Measurements from ENCODE around the gene DUSP7.

DUSP7 gene

GRCh38 chr3:52056521-52056967 is at the start of gene DUSP7:
TSS of gene DUSP7 (minus strand) at chr3:52056571. CDS start at chr3:52056366, 205 bp downstream.
- Histone ChIP-seq H3K4me3 (ENCODE audit: low read length in 2 of 2) (peak within 1 kb of the TSS; percentile 90 to 97), H3K4me1 (ENCODE audit: control insufficient read depth, insufficient read depth, low read length) (peaks cover 54% of the 10 kb centered on the region), H3K27me3 (ENCODE audit: control insufficient read depth in 1 of 2, insufficient read depth in 2 of 2, low read length in 2 of 2) (no peaks in the 10 kb centered on the region), H3K9ac (ENCODE audit: low read length in 2 of 2) (peak within 1 kb of the TSS; percentile 83 to 86), H3K9me3 (ENCODE audit: control insufficient read depth in 2 of 2, low read length in 2 of 2) (no peaks in the 10 kb centered on the region), H3K36me3 (ENCODE audit: control insufficient read depth in 2 of 2, insufficient read depth in 2 of 2, low read length in 2 of 2) (peaks cover 6% of the 10 kb centered on the region in 2 donors), H3K27ac (ENCODE audit: low read length) (peak within 1 kb of the TSS; percentile 79)

- Histone ChIP-seq H3K4me1 (ENCODE audit: control insufficient read depth, insufficient read depth, low read length) (peaks cover 6% of the 10 kb centered on the region), H3K4me3 (ENCODE audit: low read length in 2 of 2) (no peak overlapping the region), H3K27ac (ENCODE audit: low read length) (no peak overlapping the region), H3K9ac (ENCODE audit: low read length in 2 of 2) (no peak overlapping the region), H3K27me3 (ENCODE audit: control insufficient read depth in 1 of 2, insufficient read depth in 2 of 2, low read length in 2 of 2) (no peaks in the 10 kb centered on the region), H3K9me3 (ENCODE audit: control insufficient read depth in 2 of 2, low read length in 2 of 2) (no peaks in the 10 kb centered on the region), H3K36me3 (ENCODE audit: control insufficient read depth in 2 of 2, insufficient read depth in 2 of 2, low read length in 2 of 2) (no peaks in the 10 kb centered on the region)
Observed at GRCh38 chr3:52104684-52105640, 48.6 kb upstream of the DUSP7 start.

GRCh38 chr3:52102934-52103333 is 46.6 kb upstream of the DUSP7 start:
- Histone ChIP-seq H3K9ac (ENCODE audit: low read length in 2 of 2) (no peak overlapping the region), H3K27me3 (ENCODE audit: control insufficient read depth in 1 of 2, insufficient read depth in 2 of 2, low read length in 2 of 2) (no peaks in the 10 kb centered on the region), H3K9me3 (ENCODE audit: control insufficient read depth in 2 of 2, low read length in 2 of 2) (no peaks in the 10 kb centered on the region), H3K4me1 (ENCODE audit: control insufficient read depth, insufficient read depth, low read length) (no peaks in the 10 kb centered on the region), H3K4me3 (ENCODE audit: low read length in 2 of 2) (no peak overlapping the region), H3K36me3 (ENCODE audit: control insufficient read depth in 2 of 2, insufficient read depth in 2 of 2, low read length in 2 of 2) (no peaks in the 10 kb centered on the region), H3K27ac (ENCODE audit: low read length) (no peak overlapping the region)

GRCh38 chr3:52099001-52099401 is 42.6 kb upstream of the DUSP7 start:
- Histone ChIP-seq H3K9ac (ENCODE audit: low read length in 2 of 2) (no peak overlapping the region), H3K4me1 (ENCODE audit: control insufficient read depth, insufficient read depth, low read length) (no peaks in the 10 kb centered on the region), H3K27ac (ENCODE audit: low read length) (no peak overlapping the region), H3K9me3 (ENCODE audit: control insufficient read depth in 2 of 2, low read length in 2 of 2) (no peaks in the 10 kb centered on the region), H3K27me3 (ENCODE audit: control insufficient read depth in 1 of 2, insufficient read depth in 2 of 2, low read length in 2 of 2) (no peaks in the 10 kb centered on the region), H3K4me3 (ENCODE audit: low read length in 2 of 2) (no peak overlapping the region), H3K36me3 (ENCODE audit: control insufficient read depth in 2 of 2, insufficient read depth in 2 of 2, low read length in 2 of 2) (no peaks in the 10 kb centered on the region)

GRCh38 chr3:52097851-52098507 is 41.6 kb upstream of the DUSP7 start:
- no peak overlapping the region for H3K27ac ChIP-seq (ENCODE audit: low read length)

GRCh38 chr3:52095990-52096775 is 39.8 kb upstream of the DUSP7 start:
- Histone ChIP-seq H3K4me1 (ENCODE audit: control insufficient read depth, insufficient read depth, low read length) (no peaks in the 10 kb centered on the region), H3K9ac (ENCODE audit: low read length in 2 of 2) (no peak overlapping the region), H3K9me3 (ENCODE audit: control insufficient read depth in 2 of 2, low read length in 2 of 2) (no peaks in the 10 kb centered on the region), H3K27ac (ENCODE audit: low read length) (no peak overlapping the region), H3K4me3 (ENCODE audit: low read length in 2 of 2) (no peak overlapping the region), H3K27me3 (ENCODE audit: control insufficient read depth in 1 of 2, insufficient read depth in 2 of 2, low read length in 2 of 2) (no peaks in the 10 kb centered on the region), H3K36me3 (ENCODE audit: control insufficient read depth in 2 of 2, insufficient read depth in 2 of 2, low read length in 2 of 2) (no peaks in the 10 kb centered on the region)

More at GRCh38 chr3:52097851-52098507, 41.6 kb upstream of the DUSP7 start:
- Histone ChIP-seq H3K27me3 (ENCODE audit: control insufficient read depth in 1 of 2, insufficient read depth in 2 of 2, low read length in 2 of 2) (no peaks in the 10 kb centered on the region), H3K4me3 (ENCODE audit: low read length in 2 of 2) (no peak overlapping the region), H3K9ac (ENCODE audit: low read length in 2 of 2) (no peak overlapping the region), H3K36me3 (ENCODE audit: control insufficient read depth in 2 of 2, insufficient read depth in 2 of 2, low read length in 2 of 2) (no peaks in the 10 kb centered on the region), H3K9me3 (ENCODE audit: control insufficient read depth in 2 of 2, low read length in 2 of 2) (no peaks in the 10 kb centered on the region), H3K4me1 (ENCODE audit: control insufficient read depth, insufficient read depth, low read length) (no peaks in the 10 kb centered on the region)

- Histone ChIP-seq H3K27me3 (ENCODE audit: control insufficient read depth in 1 of 2, insufficient read depth in 2 of 2, low read length in 2 of 2) (no peaks in the 10 kb centered on the region), H3K9ac (ENCODE audit: low read length in 2 of 2) (no peak overlapping the region), H3K27ac (ENCODE audit: low read length) (no peak overlapping the region), H3K4me3 (ENCODE audit: low read length in 2 of 2) (no peak overlapping the region), H3K9me3 (ENCODE audit: control insufficient read depth in 2 of 2, low read length in 2 of 2) (no peaks in the 10 kb centered on the region), H3K4me1 (ENCODE audit: control insufficient read depth, insufficient read depth, low read length) (peaks cover 4% of the 10 kb centered on the region), H3K36me3 (ENCODE audit: control insufficient read depth in 2 of 2, insufficient read depth in 2 of 2, low read length in 2 of 2) (no peaks in the 10 kb centered on the region)
Observed at GRCh38 chr3:52094571-52095485, 38.5 kb upstream of the DUSP7 start.

- H3K36me3 ChIP-seq (ENCODE audit: control insufficient read depth in 2 of 2, insufficient read depth in 2 of 2, low read length in 2 of 2), result no peaks in the 10 kb centered on the region
- no peak overlapping the region for H3K27ac ChIP-seq (ENCODE audit: low read length)
- H3K27me3 ChIP-seq (ENCODE audit: control insufficient read depth in 1 of 2, insufficient read depth in 2 of 2, low read length in 2 of 2), result no peaks in the 10 kb centered on the region
- H3K9me3 ChIP-seq (ENCODE audit: control insufficient read depth in 2 of 2, low read length in 2 of 2), result no peaks in the 10 kb centered on the region
- peaks cover 8% of the 10 kb centered on the region for H3K4me1 ChIP-seq (ENCODE audit: control insufficient read depth, insufficient read depth, low read length)
- no peak overlapping the region for H3K4me3 ChIP-seq (ENCODE audit: low read length in 2 of 2)
- no peak overlapping the region for H3K9ac ChIP-seq (ENCODE audit: low read length in 2 of 2)
Observed at GRCh38 chr3:52093756-52094545, 37.6 kb upstream of the DUSP7 start.

- no peaks in the 10 kb centered on the region for H3K27me3 ChIP-seq (ENCODE audit: control insufficient read depth in 1 of 2, insufficient read depth in 2 of 2, low read length in 2 of 2)
- H3K4me3 ChIP-seq (ENCODE audit: low read length in 2 of 2), result no peak overlapping the region
- no peak overlapping the region for H3K27ac ChIP-seq (ENCODE audit: low read length)
Observed at GRCh38 chr3:52092891-52093290, 36.5 kb upstream of the DUSP7 start.

More at GRCh38 chr3:52092891-52093290, 36.5 kb upstream of the DUSP7 start:
- Histone ChIP-seq H3K4me1 (ENCODE audit: control insufficient read depth, insufficient read depth, low read length) (peaks cover 17% of the 10 kb centered on the region), H3K9ac (ENCODE audit: low read length in 2 of 2) (no peak overlapping the region), H3K36me3 (ENCODE audit: control insufficient read depth in 2 of 2, insufficient read depth in 2 of 2, low read length in 2 of 2) (no peaks in the 10 kb centered on the region), H3K9me3 (ENCODE audit: control insufficient read depth in 2 of 2, low read length in 2 of 2) (no peaks in the 10 kb centered on the region)
